Activated CD8-positive, alpha-beta memory T cell treated with anti-CD3 and anti-CD28 coated beads for 1 hour (primary cell): ENCODE measurements around the gene PKIG.

Experiments used
- DNase-seq, 2 donors: peaks; one replicate each; pipeline ENCODE4 v3.0.0-alpha.2; 2020; ENCODE audit warnings: low read depth in 1 of 2; ENCODE audit errors: extremely low read depth in 1 of 2

The PKIG gene

GRCh38 chr20:44637042-44637441, 54.7 kb downstream of the PKIG start:
- no peak for DNase-seq

- DNase-seq = no peak
These were observed 55.4 kb downstream of the PKIG start for GRCh38 chr20:44637522-44638372.

GRCh38 chr20:44640522-44640921, 58.1 kb downstream of the PKIG start:
- no peak for DNase-seq

- no peak for DNase-seq
These were observed 58.9 kb downstream of the PKIG start for GRCh38 chr20:44641325-44641724.

- DNase-seq = peak in 1 of 2 donors; percentile 12
These were observed 60.1 kb downstream of the PKIG start for GRCh38 chr20:44642203-44643153.

- no peak for DNase-seq
These were observed 60.8 kb downstream of the PKIG start for GRCh38 chr20:44643154-44643519.

GRCh38 chr20:44643596-44644229, 61.3 kb downstream of the PKIG start:
- DNase-seq = peak in 1 of 2 donors; percentile 4

GRCh38 chr20:44644230-44644617, 61.8 kb downstream of the PKIG start:
- DNase-seq = no peak

- DNase-seq = peak in 1 of 2 donors; percentile 5
These were observed 62.3 kb downstream of the PKIG start for GRCh38 chr20:44644667-44645131.

- DNase-seq = no peak
These were observed 63.8 kb downstream of the PKIG start for GRCh38 chr20:44646023-44646640.

- DNase-seq = no peak
These were observed 64.4 kb downstream of the PKIG start for GRCh38 chr20:44646641-44647274.

- no peak for DNase-seq
These were observed 65.7 kb downstream of the PKIG start for GRCh38 chr20:44648068-44648467.

- DNase-seq = no peak
These were observed 66.2 kb downstream of the PKIG start for GRCh38 chr20:44648579-44648978.

GRCh38 chr20:44649126-44649525, 66.7 kb downstream of the PKIG start:
- DNase-seq = no peak

- no peak for DNase-seq
These were observed 67.6 kb downstream of the PKIG start for GRCh38 chr20:44649976-44650375.

GRCh38 chr20:44650771-44651433, 68.5 kb downstream of the PKIG start:
- peak in 1 of 2 donors; percentile 22 for DNase-seq

- DNase-seq = no peak
These were observed 69.0 kb downstream of the PKIG start for GRCh38 chr20:44651434-44651683.

GRCh38 chr20:44651684-44652423, 69.5 kb downstream of the PKIG start, which contains the start of gene ADA:
Gene ADA, minus strand, starts transcription at chr20:44651699. Its CDS starts 92 bp downstream, at chr20:44651607.
- DNase-seq = peak in 1 of 2 donors; percentile 27

GRCh38 chr20:44653546-44653945, 71.2 kb downstream of the PKIG start:
- no peak for DNase-seq
